WTC11 (cell line): ENCODE measurements around the gene DYRK2. TPM values are rescaled to one million over a fixed set of nuclear protein-coding genes. Genes with fewer than 3 reads are reported as not detected.

Source experiments
- ATAC-seq: fragments of 200-7000 bp; cut with Tn5 transposase; 2 replicates; pipeline ENCODE4 v1.10.0; 2021; ENCODE audit warnings: mild to moderate bottlenecking, moderate library complexity
- CTCF ChIA-PET: fragments of 300-600 bp; sonication (Branson Sonifier 250); formaldehyde crosslinking; loops from one replicate; lab custom pipeline; 2021; ENCODE audit warnings: antibody characterized with exemption; lab: Charles Lee
- POLR2A ChIA-PET: fragments of 350-600 bp; sonication (Branson Sonifier 250); formaldehyde crosslinking; loops from one replicate; lab custom pipeline; 2021; ENCODE audit warnings: antibody characterized with exemption; lab: Charles Lee
- DNase-seq: peaks from one replicate; pipeline ENCODE4 v3.0.0; 2021; ENCODE audit warnings: low spot score
- H3K27ac Mint-ChIP-seq: 2 replicates; pipeline ENCODE4 v1.8.0; 2021; ENCODE audit warnings: mixed read lengths
- H3K27me3 Mint-ChIP-seq: 2 replicates; pipeline ENCODE4 v1.8.0; 2021; ENCODE audit warnings: low read depth, mild to moderate bottlenecking, moderate library complexity, mixed read lengths
- H3K36me3 Mint-ChIP-seq: 2 replicates; pipeline ENCODE4 v1.8.0; 2021; ENCODE audit warnings: mixed read lengths
- H3K4me1 Mint-ChIP-seq: 2 replicates; pipeline ENCODE4 v1.8.0; 2022; ENCODE audit warnings: mixed read lengths
- H3K4me3 Mint-ChIP-seq: 2 replicates; pipeline ENCODE4 v1.8.0; 2021; ENCODE audit warnings: mild to moderate bottlenecking, moderate library complexity, mixed read lengths
- H3K9me3 Mint-ChIP-seq: 2 replicates; pipeline ENCODE4 v1.8.0; 2021; ENCODE audit warnings: mixed read lengths
- EMX1 ChIP-seq: fragments of 250-450 bp; sonication (Bioruptor Pico); IDR thresholded peaks from 2 replicates; pipeline ENCODE4 v1.8.0; 2021; ENCODE audit warnings: mild to moderate bottlenecking
- ETV6 ChIP-seq: sonication (generic); formaldehyde crosslinking; IDR thresholded peaks from 2 replicates; pipeline ENCODE4 v1.8.1; 2022; ENCODE audit warnings: mild to moderate bottlenecking, missing genetic modification reagents
- FOXJ3 ChIP-seq: sonication (generic); formaldehyde crosslinking; IDR thresholded peaks from 2 replicates; pipeline ENCODE4 v1.9.0; 2021; ENCODE audit warnings: missing genetic modification reagents, mild to moderate bottlenecking, borderline replicate concordance
- GTF2I ChIP-seq: fragments of 250-450 bp; sonication (Bioruptor Pico); conservative IDR thresholded peaks from 2 replicates; pipeline ENCODE4 v1.4.0; 2021; ENCODE audit warnings: mild to moderate bottlenecking
- HMGA2 ChIP-seq: fragments of 250-450 bp; sonication (Bioruptor Pico); IDR thresholded peaks from 2 replicates; pipeline ENCODE4 v1.4.0; 2021; ENCODE audit warnings: mild to moderate bottlenecking, moderate library complexity
- IRF2 ChIP-seq: sonication (generic); formaldehyde crosslinking; IDR thresholded peaks from 2 replicates; pipeline ENCODE4 v1.8.0; 2022; ENCODE audit warnings: low read depth, missing genetic modification reagents, borderline replicate concordance
- JAZF1 ChIP-seq: fragments of 250-450 bp; sonication (Bioruptor Pico); IDR thresholded peaks from 2 replicates; pipeline ENCODE4 v1.9.0; 2021; ENCODE audit warnings: moderate library complexity, mild to moderate bottlenecking, inconsistent platforms
- MXD4 ChIP-seq: fragments of 250-450 bp; sonication (Bioruptor Pico); IDR thresholded peaks from 2 replicates; pipeline ENCODE4 v1.8.0; 2021; ENCODE audit warnings: mild to moderate bottlenecking, moderate library complexity, borderline replicate concordance
- MYBL2 ChIP-seq: sonication (generic); formaldehyde crosslinking; IDR thresholded peaks from 2 replicates; pipeline ENCODE4 v1.8.1; 2023; ENCODE audit warnings: mild to moderate bottlenecking, moderate library complexity, missing genetic modification reagents
- NFE2L1 ChIP-seq: sonication (generic); formaldehyde crosslinking; IDR thresholded peaks from 2 replicates; pipeline ENCODE4 v1.8.1; 2023; ENCODE audit warnings: missing genetic modification reagents
- RELA ChIP-seq: sonication (generic); formaldehyde crosslinking; IDR thresholded peaks from 2 replicates; pipeline ENCODE4 v1.8.1; 2022; ENCODE audit warnings: missing genetic modification reagents, mild to moderate bottlenecking, borderline replicate concordance
- SOX15 ChIP-seq: fragments of 250-450 bp; sonication (Bioruptor Pico); IDR thresholded peaks from 2 replicates; pipeline ENCODE4 v1.9.0; 2021; ENCODE audit warnings: mild to moderate bottlenecking
- TEAD4 ChIP-seq: sonication (generic); formaldehyde crosslinking; IDR thresholded peaks from 2 replicates; pipeline ENCODE4 v1.8.0; 2022; ENCODE audit warnings: mild to moderate bottlenecking, missing genetic modification reagents
- ZNF219 ChIP-seq: sonication (generic); formaldehyde crosslinking; IDR thresholded peaks from 2 replicates; pipeline ENCODE4 v1.8.0; 2023; ENCODE audit warnings: missing genetic modification reagents, mild to moderate bottlenecking, borderline replicate concordance
- ZNF317 ChIP-seq: sonication (generic); formaldehyde crosslinking; IDR thresholded peaks from 2 replicates; pipeline ENCODE4 v1.8.1; 2023; ENCODE audit warnings: low read depth, mild to moderate bottlenecking, moderate library complexity, missing genetic modification reagents, borderline replicate concordance
- ZNF416 ChIP-seq: fragments of 250-450 bp; sonication (Bioruptor Pico); IDR thresholded peaks from 2 replicates; pipeline ENCODE4 v1.9.0; 2021; ENCODE audit warnings: mild to moderate bottlenecking, inconsistent platforms
- ZNF425 ChIP-seq: fragments of 250-450 bp; sonication (Bioruptor Pico); conservative IDR thresholded peaks from 2 replicates; pipeline ENCODE4 v1.9.0; 2021; ENCODE audit warnings: mild to moderate bottlenecking
- total RNA-seq: library from RNA; stranded (reverse); gene quantifications from 3 replicates; pipeline ENCODE4 v1.2.3, GENCODE V29; 2021
- TF ChIP-seq, protein P1 (sequence below): sonication (generic); formaldehyde crosslinking; IDR thresholded peaks from 2 replicates; pipeline ENCODE4 v1.8.1; 2022; ENCODE audit warnings: mild to moderate bottlenecking, missing genetic modification reagents, moderate library complexity, borderline replicate concordance
- TF ChIP-seq, protein P2 (sequence below): sonication (generic); formaldehyde crosslinking; IDR thresholded peaks from 2 replicates; pipeline ENCODE4 v1.8.1; 2022; ENCODE audit warnings: mild to moderate bottlenecking, moderate library complexity, missing genetic modification reagents
- TF ChIP-seq, protein P3 (sequence below): fragments of 250-450 bp; sonication (Bioruptor Pico); IDR thresholded peaks from 2 replicates; pipeline ENCODE4 v1.9.0; 2021; ENCODE audit warnings: mild to moderate bottlenecking
- TF ChIP-seq, protein P4 (sequence below): fragments of 200-600 bp; IDR thresholded peaks from 2 replicates; pipeline ENCODE4 v1.8.0; 2022; ENCODE audit warnings: antibody characterized with exemption
- TF ChIP-seq, protein P5 (sequence below): sonication (generic); formaldehyde crosslinking; IDR thresholded peaks from 2 replicates; pipeline ENCODE4 v1.8.1; 2023; ENCODE audit warnings: mild to moderate bottlenecking, missing genetic modification reagents, borderline replicate concordance

The DYRK2 gene
- total RNA-seq, 1 experiment from 2014 or later = 36.1 TPM

DNA sequence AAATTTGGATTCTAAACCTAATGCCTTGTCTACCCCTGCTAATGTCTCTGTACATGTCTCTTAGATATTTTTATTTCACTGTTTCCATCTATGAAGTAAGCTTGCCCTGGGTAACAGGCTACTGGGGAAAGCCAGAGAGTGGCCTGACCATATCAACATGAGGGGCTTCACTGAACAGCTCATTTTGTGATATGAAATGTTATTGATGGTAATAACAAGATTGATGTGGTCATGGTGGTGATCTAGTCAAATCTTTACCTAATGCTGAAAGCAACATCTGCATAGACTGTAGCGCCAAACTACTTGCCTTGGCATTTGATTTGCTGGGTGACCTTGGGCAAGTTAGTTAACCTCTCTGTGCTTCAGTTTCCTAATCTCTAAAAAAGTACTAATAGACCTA is 9.9 kb upstream of the DYRK2 start (continued):
- TF ChIP-seq, protein P1, sequence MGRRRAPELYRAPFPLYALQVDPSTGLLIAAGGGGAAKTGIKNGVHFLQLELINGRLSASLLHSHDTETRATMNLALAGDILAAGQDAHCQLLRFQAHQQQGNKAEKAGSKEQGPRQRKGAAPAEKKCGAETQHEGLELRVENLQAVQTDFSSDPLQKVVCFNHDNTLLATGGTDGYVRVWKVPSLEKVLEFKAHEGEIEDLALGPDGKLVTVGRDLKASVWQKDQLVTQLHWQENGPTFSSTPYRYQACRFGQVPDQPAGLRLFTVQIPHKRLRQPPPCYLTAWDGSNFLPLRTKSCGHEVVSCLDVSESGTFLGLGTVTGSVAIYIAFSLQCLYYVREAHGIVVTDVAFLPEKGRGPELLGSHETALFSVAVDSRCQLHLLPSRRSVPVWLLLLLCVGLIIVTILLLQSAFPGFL (CRISPR knock-in tag) = no peak
- no peak for TF ChIP-seq MYBL2 (CRISPR knock-in tag)
- TF ChIP-seq ZNF219 = no peak
- TF ChIP-seq ZNF416 (CRISPR knock-in tag) = no peak
- TF ChIP-seq, all 79 proteins: peak for 0

- POLR2A ChIA-PET = interaction anchor here (0.7 kb wide), 1 partner anchor 363 kb away, joined by 3 read pairs; no protein-coding TSS in a partner anchor
- H3K27ac Mint-ChIP-seq = no peak overlapping the region
- ATAC-seq (no peak), DNase-seq (no peak)
- H3K4me3 Mint-ChIP-seq = no peak overlapping the region
- no peaks in the 10 kb centered on the region; the same call in 1 of the 2 replicates for H3K27me3 Mint-ChIP-seq
- peaks cover 6% of the 10 kb centered on the region; the same call in 1 of the 2 replicates for H3K9me3 Mint-ChIP-seq
- CTCF ChIA-PET = no interaction called here
- H3K36me3 Mint-ChIP-seq = no peaks in the 10 kb centered on the region
- H3K4me1 Mint-ChIP-seq = no peaks in the 10 kb centered on the region
- no peak for TF ChIP-seq MYBL2 (CRISPR knock-in tag)
- TF ChIP-seq HMGA2 (CRISPR knock-in tag) = no peak
- TF ChIP-seq, protein P2, sequence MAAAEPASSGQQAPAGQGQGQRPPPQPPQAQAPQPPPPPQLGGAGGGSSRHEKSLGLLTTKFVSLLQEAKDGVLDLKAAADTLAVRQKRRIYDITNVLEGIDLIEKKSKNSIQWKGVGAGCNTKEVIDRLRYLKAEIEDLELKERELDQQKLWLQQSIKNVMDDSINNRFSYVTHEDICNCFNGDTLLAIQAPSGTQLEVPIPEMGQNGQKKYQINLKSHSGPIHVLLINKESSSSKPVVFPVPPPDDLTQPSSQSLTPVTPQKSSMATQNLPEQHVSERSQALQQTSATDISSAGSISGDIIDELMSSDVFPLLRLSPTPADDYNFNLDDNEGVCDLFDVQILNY (CRISPR knock-in tag) = no peak
- no peak for TF ChIP-seq SOX15 (CRISPR knock-in tag)
- TF ChIP-seq ZNF425 = no peak
These were observed 7.7 kb upstream of the DYRK2 start for GRCh38 chr12:67640863-67641262.

- POLR2A ChIA-PET = no interaction called here
- Mint-ChIP-seq H3K4me1 (peaks cover 13% of the 10 kb centered on the region), H3K9me3 (peaks cover 6% of the 10 kb centered on the region; the same call in 1 of the 2 replicates), H3K27me3 (no peaks in the 10 kb centered on the region; the same call in 1 of the 2 replicates), H3K27ac (no peak overlapping the region), H3K36me3 (peaks cover 1% of the 10 kb centered on the region; the same call in 1 of the 2 replicates), H3K4me3 (no peak overlapping the region)
- DNase-seq (no peak), ATAC-seq (no peak)
- CTCF ChIA-PET = no interaction called here
- TF ChIP-seq ETV6 (CRISPR knock-in tag) (no peak), RELA (CRISPR knock-in tag) (no peak), SOX15 (CRISPR knock-in tag) (no peak), ZNF317 (CRISPR knock-in tag) (no peak), GTF2I (no peak), NFE2L1 (CRISPR knock-in tag) (no peak), FOXJ3 (no peak), EMX1 (CRISPR knock-in tag) (no peak), TEAD4 (CRISPR knock-in tag) (no peak), MXD4 (no peak), JAZF1 (CRISPR knock-in tag) (no peak), IRF2 (CRISPR knock-in tag) (no peak)
- TF ChIP-seq, protein P1 (CRISPR knock-in tag) = no peak
- TF ChIP-seq, protein P3, sequence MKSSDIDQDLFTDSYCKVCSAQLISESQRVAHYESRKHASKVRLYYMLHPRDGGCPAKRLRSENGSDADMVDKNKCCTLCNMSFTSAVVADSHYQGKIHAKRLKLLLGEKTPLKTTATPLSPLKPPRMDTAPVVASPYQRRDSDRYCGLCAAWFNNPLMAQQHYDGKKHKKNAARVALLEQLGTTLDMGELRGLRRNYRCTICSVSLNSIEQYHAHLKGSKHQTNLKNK (CRISPR knock-in tag) = no peak
- TF ChIP-seq, protein P4, sequence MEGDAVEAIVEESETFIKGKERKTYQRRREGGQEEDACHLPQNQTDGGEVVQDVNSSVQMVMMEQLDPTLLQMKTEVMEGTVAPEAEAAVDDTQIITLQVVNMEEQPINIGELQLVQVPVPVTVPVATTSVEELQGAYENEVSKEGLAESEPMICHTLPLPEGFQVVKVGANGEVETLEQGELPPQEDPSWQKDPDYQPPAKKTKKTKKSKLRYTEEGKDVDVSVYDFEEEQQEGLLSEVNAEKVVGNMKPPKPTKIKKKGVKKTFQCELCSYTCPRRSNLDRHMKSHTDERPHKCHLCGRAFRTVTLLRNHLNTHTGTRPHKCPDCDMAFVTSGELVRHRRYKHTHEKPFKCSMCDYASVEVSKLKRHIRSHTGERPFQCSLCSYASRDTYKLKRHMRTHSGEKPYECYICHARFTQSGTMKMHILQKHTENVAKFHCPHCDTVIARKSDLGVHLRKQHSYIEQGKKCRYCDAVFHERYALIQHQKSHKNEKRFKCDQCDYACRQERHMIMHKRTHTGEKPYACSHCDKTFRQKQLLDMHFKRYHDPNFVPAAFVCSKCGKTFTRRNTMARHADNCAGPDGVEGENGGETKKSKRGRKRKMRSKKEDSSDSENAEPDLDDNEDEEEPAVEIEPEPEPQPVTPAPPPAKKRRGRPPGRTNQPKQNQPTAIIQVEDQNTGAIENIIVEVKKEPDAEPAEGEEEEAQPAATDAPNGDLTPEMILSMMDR = no peak
- TF ChIP-seq, protein P5, sequence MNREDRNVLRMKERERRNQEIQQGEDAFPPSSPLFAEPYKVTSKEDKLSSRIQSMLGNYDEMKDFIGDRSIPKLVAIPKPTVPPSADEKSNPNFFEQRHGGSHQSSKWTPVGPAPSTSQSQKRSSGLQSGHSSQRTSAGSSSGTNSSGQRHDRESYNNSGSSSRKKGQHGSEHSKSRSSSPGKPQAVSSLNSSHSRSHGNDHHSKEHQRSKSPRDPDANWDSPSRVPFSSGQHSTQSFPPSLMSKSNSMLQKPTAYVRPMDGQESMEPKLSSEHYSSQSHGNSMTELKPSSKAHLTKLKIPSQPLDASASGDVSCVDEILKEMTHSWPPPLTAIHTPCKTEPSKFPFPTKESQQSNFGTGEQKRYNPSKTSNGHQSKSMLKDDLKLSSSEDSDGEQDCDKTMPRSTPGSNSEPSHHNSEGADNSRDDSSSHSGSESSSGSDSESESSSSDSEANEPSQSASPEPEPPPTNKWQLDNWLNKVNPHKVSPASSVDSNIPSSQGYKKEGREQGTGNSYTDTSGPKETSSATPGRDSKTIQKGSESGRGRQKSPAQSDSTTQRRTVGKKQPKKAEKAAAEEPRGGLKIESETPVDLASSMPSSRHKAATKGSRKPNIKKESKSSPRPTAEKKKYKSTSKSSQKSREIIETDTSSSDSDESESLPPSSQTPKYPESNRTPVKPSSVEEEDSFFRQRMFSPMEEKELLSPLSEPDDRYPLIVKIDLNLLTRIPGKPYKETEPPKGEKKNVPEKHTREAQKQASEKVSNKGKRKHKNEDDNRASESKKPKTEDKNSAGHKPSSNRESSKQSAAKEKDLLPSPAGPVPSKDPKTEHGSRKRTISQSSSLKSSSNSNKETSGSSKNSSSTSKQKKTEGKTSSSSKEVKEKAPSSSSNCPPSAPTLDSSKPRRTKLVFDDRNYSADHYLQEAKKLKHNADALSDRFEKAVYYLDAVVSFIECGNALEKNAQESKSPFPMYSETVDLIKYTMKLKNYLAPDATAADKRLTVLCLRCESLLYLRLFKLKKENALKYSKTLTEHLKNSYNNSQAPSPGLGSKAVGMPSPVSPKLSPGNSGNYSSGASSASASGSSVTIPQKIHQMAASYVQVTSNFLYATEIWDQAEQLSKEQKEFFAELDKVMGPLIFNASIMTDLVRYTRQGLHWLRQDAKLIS (CRISPR knock-in tag) = no peak
These were observed 3.4 kb upstream of the DYRK2 start for GRCh38 chr12:67645126-67645525.
